HepG2 (cell line): ENCODE measurements around the gene CDH13. TPM values are rescaled to one million over a fixed set of nuclear protein-coding genes. Genes with fewer than 3 reads are reported as not detected.

Source experiments
- ATAC-seq: fragments of 200-7000 bp; cut with Tn5 transposase; 3 replicates; pipeline ENCODE4 v1.9.1; 2020; ENCODE audit warnings: mild to moderate bottlenecking, moderate library complexity
- BruUV-seq: library from RNA; stranded (reverse); fragments of 400-500 nt; replicated peaks from 2 replicates; lab custom pipeline; 2021; lab: Mats Ljungman, UMichigan
- CTCF ChIA-PET: fragments of 300-600 bp; formaldehyde crosslinking; extraction: SDS; loops from one replicate; lab custom pipeline; 2021; ENCODE audit warnings: low total read pairs, inconsistent platforms, low intra/inter-chr PET ratio; lab: Yijun Ruan, JAX
- POLR2A ChIA-PET: fragments of 350-600 bp; sonication (Branson Sonifier 250); formaldehyde crosslinking; loops from one replicate; lab custom pipeline; 2020; ENCODE audit warnings: antibody characterized with exemption, inconsistent platforms; lab: Yijun Ruan, JAX
- DNase-seq: peaks from one replicate; pipeline ENCODE4 v3.0.0-alpha.2; 2015; ENCODE audit warnings: low spot score
- FAIRE-seq: peaks from 3 replicates; lab custom pipeline; 2011; peaks lifted over from hg19 to GRCh38; lab: Jason Lieb, UNC
- H2AFZ ChIP-seq: one replicate; pipeline ENCODE4 v1.6.1; 2011; ENCODE audit warnings: low read length, inconsistent platforms
- H3K27ac ChIP-seq: fragments of 300-600 bp; 3 replicates; pipeline ENCODE4 v1.8.0; 2011; ENCODE audit warnings: mixed run types, mild to moderate bottlenecking, mixed read lengths, low read length, inconsistent platforms; ENCODE audit not compliant: insufficient read depth; ENCODE audit errors: extremely low read length
- H3K27me3 ChIP-seq, 2 experiments: fragments of 200-600 bp in 1 of 2; 2 replicates in 1 of 2; 3 replicates in 1 of 2; pipeline versions ENCODE4 v1.6.0 to v1.8.0; 2011; ENCODE audit warnings: low read length in 2 of 2, mild to moderate bottlenecking in 2 of 2, moderate library complexity in 2 of 2, inconsistent platforms in 1 of 2; ENCODE audit not compliant: insufficient read depth in 2 of 2, control insufficient read depth in 1 of 2
- H3K36me3 ChIP-seq, 2 experiments: fragments of 200-600 bp in 1 of 2; replicated peaks in 1 of 2; 2 replicates in 1 of 2; 3 replicates in 1 of 2; pipeline versions ENCODE4 v1.5.1 to v1.8.0; 2011; ENCODE audit warnings: low read length in 2 of 2, inconsistent platforms in 1 of 2; ENCODE audit not compliant: insufficient read depth in 2 of 2, control insufficient read depth in 1 of 2
- H3K4me1 ChIP-seq: 2 replicates; pipeline ENCODE4 v1.5.1; 2012; ENCODE audit warnings: low read length, inconsistent platforms; ENCODE audit not compliant: insufficient read depth
- H3K4me2 ChIP-seq: 2 replicates; pipeline ENCODE4 v1.6.0; 2011; ENCODE audit warnings: low read depth, low read length, inconsistent platforms
- H3K4me3 ChIP-seq, 3 experiments: fragments of 200-600 bp in 1 of 3; sonication (generic), shearing (Covaris generic) in 1 of 3; replicated peaks in 1 of 3; 2 replicates each; pipeline ENCODE4 v1.5.1; 2011 to 2016; ENCODE audit warnings: low read length in 3 of 3, inconsistent platforms in 2 of 3, low read depth in 2 of 3, mild to moderate bottlenecking in 2 of 3, control low read depth in 1 of 3, mixed read lengths in 1 of 3; ENCODE audit not compliant: insufficient read depth in 1 of 3
- H3K79me2 ChIP-seq: one replicate; pipeline ENCODE4 v1.6.1; 2011; ENCODE audit warnings: low read length, inconsistent platforms; ENCODE audit not compliant: insufficient read depth
- H3K9ac ChIP-seq: 2 replicates; pipeline ENCODE4 v1.6.0; 2011; ENCODE audit warnings: mild to moderate bottlenecking, low read depth, low read length, inconsistent platforms; ENCODE audit not compliant: insufficient read depth
- H3K9me3 ChIP-seq: 2 replicates; pipeline ENCODE4 v1.5.1; 2012; ENCODE audit warnings: mild to moderate bottlenecking, low read length
- H4K20me1 ChIP-seq: 2 replicates; pipeline ENCODE4 v1.6.0; 2011; ENCODE audit warnings: inconsistent platforms, mild to moderate bottlenecking, low read length, moderate library complexity; ENCODE audit not compliant: insufficient read depth
- ARID5B ChIP-seq: IDR thresholded peaks from 2 replicates; pipeline ENCODE4 v1.4.0; 2020; ENCODE audit warnings: mild to moderate bottlenecking, missing genetic modification reagents
- ELF3 ChIP-seq: IDR thresholded peaks from 2 replicates; pipeline ENCODE4 v1.6.1; 2016; ENCODE audit warnings: missing genetic modification reagents, missing compliant biosample characterization
- JUND ChIP-seq: sonication (generic); formaldehyde crosslinking; IDR thresholded peaks from 2 replicates; pipeline ENCODE4 v1.8.0; 2022; ENCODE audit warnings: mild to moderate bottlenecking, missing genetic modification reagents
- KLF16 ChIP-seq, 2 experiments: sonication (generic) in 1 of 2; formaldehyde crosslinking in 1 of 2; IDR thresholded peaks; 2 replicates each; pipeline versions ENCODE4 v1.6.1 to v1.8.0; 2016 to 2023; ENCODE audit warnings: missing genetic modification reagents in 2 of 2, missing compliant biosample characterization in 1 of 2
- REST ChIP-seq, 2 experiments: IDR thresholded peaks; 2 replicates each; pipeline ENCODE4 v1.6.1; 2011 to 2012; ENCODE audit warnings: low read length in 2 of 2, borderline replicate concordance in 1 of 2, low read depth in 1 of 2, mild to moderate bottlenecking in 1 of 2, moderate library complexity in 1 of 2
- WGBS: methylation state at CpG from one replicate; pipeline ENCODE4 v1.1.6; 2017; ENCODE audit warnings: low lambda C conversion rate; 5-methylcytosine and 5-hydroxymethylcytosine counted together
- in situ Hi-C: cut with HindIII; loops from 2 replicates; pipeline ENCODE4 v1.10.0; 2017; ENCODE audit warnings: low pct_unique_long_range_greater_than_20kb; ENCODE audit not compliant: extremely low pct_ligation_motif_present
- intact Hi-C: fragments of 100-400 bp; cut with micrococcal nuclease; formaldehyde crosslinking; loops from one replicate; pipeline ENCODE4 v1.10.0; 2022; ENCODE audit not compliant: unreplicated experiment
- polyA plus RNA-seq, 8 experiments: library from polyadenylated mRNA; depleted of rRNA in 3 of 8; stranded (reverse) in 7 of 8; unstranded in 1 of 8; fragments of >200 nt; fragmentation: Illumina TruSeq in 4 of 8; extraction: Trizol in 4 of 8; gene quantifications; 2 replicates each; pipeline versions ENCODE4 v1.2.1 to v1.2.3, GENCODE V29; 2011 to 2016; ENCODE audit warnings: low read depth in 4 of 8, missing spikeins in 1 of 8, mixed read lengths in 1 of 8; ENCODE audit not compliant: insufficient read depth in 1 of 8
- total RNA-seq, 5 experiments: library from RNA; depleted of rRNA; stranded (reverse); fragments of >200 nt; fragmentation: Illumina TruSeq; extraction: Trizol; gene quantifications; 2 replicates each; pipeline ENCODE4 v1.2.3, GENCODE V29; 2016; ENCODE audit warnings: low read depth in 1 of 5

CDH13 gene
- total and polyA plus RNA-seq, 2 of the 13 experiments (the other 11 are each of a cell fraction or from before 2014, with no cell fraction given), result not detected

GRCh38 chr16:82735673-82736091 lies 108.9 kb downstream of the CDH13 start (continued):
- TF ChIP-seq ARID5B (CRISPR knock-in tag) (no peak), REST (IDR thresholded peaks at IDR 0.05; ENCODE audit: borderline replicate concordance in 1 of 2, low read depth in 1 of 2, low read length in 2 of 2) (no peak)

GRCh38 chr16:82736224-82736623 lies 109.5 kb downstream of the CDH13 start:
- TF ChIP-seq JUND (no peak), KLF16 (CRISPR knock-in tag; IDR thresholded peaks at IDR 0.05) (no peak), ELF3 (CRISPR knock-in tag) (no peak)
- Histone ChIP-seq H4K20me1 (no peaks in the 10 kb centered on the region), H3K27me3 (no peaks in the 10 kb centered on the region), H2AFZ (no peak overlapping the region), H3K36me3 (no peaks in the 10 kb centered on the region), H3K4me1 (no peaks in the 10 kb centered on the region), H3K4me2 (no peak overlapping the region), H3K27ac (no peak overlapping the region), H3K9ac (no peak overlapping the region), H3K79me2 (no peaks in the 10 kb centered on the region), H3K4me3 (no peak overlapping the region), H3K9me3 (no peaks in the 10 kb centered on the region)
- intact Hi-C loops (no loop called here), in situ Hi-C loops (no loop called here)
- no TSS peak for BruUV-seq
- FAIRE-seq (no peak), DNase-seq (no peak), ATAC-seq (no peak)
- ChIA-PET POLR2A (no interaction called here), CTCF (no interaction called here)
- WGBS, result 2% methylated on average over 2 of the region's 2 CpGs
